Measurements from ENCODE around the gene ALG1. TPM values are rescaled to one million over a fixed set of nuclear protein-coding genes. Genes with fewer than 3 reads are reported as not detected.
A peak's percentile ranks its signal among the peaks of the same experiment; 100 is the strongest.

The ALG1 gene
- total and polyA plus RNA-seq, 2 of the 13 experiments (the other 11 are each of a cell fraction or from before 2014, with no cell fraction given), result 43.3 to 75.6 TPM

DNA sequence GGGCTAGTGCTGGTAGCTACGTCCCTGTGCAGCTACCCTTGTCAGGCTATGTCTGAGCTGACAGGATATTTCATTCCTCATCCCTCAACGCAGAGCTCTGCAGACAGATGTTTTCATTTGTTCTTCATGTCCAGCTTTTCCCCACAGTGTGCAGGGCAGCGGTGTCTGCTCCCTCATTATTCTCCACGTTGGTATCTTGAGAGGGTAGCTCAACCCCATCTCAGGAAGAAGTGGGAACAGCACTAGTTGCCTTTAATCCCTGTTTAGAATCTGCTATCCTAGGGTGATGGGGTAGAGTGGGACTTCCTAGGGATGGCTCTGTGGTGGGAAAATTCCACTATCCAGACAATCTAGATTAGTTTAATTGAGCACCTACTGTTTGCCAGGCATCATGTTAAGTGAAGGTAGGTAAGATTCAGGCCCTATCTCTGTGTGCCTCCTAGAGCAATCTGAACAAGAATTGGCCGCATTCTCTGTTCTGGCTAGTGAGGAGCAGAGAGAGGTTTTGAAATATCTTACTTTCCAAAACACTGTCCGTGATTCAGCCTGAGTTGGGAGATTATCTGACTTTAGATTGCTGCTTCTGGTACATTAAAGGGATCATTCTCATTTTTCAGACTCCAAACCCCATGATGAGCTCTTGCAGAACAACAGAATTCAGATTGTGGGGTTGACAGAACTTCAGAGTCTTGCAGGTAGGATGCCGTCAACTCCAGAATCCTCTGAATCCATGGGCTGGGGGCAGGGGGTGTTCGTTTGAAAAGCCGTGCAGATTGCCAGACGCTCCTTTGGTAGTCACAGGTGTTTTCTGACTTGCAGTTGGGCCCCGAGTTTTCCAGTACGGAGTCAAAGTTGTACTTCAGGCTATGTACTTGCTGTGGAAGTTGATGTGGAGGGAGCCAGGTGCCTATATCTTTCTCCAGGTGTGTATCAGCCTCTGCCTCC is 963 bp downstream of the ALG1 start (continued):
- TF ChIP-seq STAT5B (CRISPR knock-in tag; IDR thresholded peaks at IDR 0.05), result no peak
- TF ChIP-seq ONECUT2 (CRISPR knock-in tag; IDR thresholded peaks at IDR 0.05), result no peak
- no peak for TF ChIP-seq LCORL (IDR thresholded peaks at IDR 0.05)
- no peak for TF ChIP-seq LCORL (CRISPR knock-in tag; IDR thresholded peaks at IDR 0.05)
- TF ChIP-seq ELF3 (CRISPR knock-in tag; IDR thresholded peaks at IDR 0.05), result no peak
- TF ChIP-seq HMG20B (CRISPR knock-in tag; conservative IDR thresholded peaks at IDR 0.05), result 0 out of 2 replicates have a peak, but pooled peaks have one; percentile 1
- 0 out of 2 replicates have a peak, but pooled peaks have one; percentile 0 for TF ChIP-seq ESRRA (CRISPR knock-in tag; IDR thresholded peaks at IDR 0.05; ENCODE audit: low read depth)
- no peak for TF ChIP-seq MTA3 (CRISPR knock-in tag; IDR thresholded peaks at IDR 0.05)
- TF ChIP-seq, protein P1, sequence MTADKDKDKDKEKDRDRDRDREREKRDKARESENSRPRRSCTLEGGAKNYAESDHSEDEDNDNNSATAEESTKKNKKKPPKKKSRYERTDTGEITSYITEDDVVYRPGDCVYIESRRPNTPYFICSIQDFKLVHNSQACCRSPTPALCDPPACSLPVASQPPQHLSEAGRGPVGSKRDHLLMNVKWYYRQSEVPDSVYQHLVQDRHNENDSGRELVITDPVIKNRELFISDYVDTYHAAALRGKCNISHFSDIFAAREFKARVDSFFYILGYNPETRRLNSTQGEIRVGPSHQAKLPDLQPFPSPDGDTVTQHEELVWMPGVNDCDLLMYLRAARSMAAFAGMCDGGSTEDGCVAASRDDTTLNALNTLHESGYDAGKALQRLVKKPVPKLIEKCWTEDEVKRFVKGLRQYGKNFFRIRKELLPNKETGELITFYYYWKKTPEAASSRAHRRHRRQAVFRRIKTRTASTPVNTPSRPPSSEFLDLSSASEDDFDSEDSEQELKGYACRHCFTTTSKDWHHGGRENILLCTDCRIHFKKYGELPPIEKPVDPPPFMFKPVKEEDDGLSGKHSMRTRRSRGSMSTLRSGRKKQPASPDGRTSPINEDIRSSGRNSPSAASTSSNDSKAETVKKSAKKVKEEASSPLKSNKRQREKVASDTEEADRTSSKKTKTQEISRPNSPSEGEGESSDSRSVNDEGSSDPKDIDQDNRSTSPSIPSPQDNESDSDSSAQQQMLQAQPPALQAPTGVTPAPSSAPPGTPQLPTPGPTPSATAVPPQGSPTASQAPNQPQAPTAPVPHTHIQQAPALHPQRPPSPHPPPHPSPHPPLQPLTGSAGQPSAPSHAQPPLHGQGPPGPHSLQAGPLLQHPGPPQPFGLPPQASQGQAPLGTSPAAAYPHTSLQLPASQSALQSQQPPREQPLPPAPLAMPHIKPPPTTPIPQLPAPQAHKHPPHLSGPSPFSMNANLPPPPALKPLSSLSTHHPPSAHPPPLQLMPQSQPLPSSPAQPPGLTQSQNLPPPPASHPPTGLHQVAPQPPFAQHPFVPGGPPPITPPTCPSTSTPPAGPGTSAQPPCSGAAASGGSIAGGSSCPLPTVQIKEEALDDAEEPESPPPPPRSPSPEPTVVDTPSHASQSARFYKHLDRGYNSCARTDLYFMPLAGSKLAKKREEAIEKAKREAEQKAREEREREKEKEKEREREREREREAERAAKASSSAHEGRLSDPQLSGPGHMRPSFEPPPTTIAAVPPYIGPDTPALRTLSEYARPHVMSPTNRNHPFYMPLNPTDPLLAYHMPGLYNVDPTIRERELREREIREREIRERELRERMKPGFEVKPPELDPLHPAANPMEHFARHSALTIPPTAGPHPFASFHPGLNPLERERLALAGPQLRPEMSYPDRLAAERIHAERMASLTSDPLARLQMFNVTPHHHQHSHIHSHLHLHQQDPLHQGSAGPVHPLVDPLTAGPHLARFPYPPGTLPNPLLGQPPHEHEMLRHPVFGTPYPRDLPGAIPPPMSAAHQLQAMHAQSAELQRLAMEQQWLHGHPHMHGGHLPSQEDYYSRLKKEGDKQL (CRISPR knock-in tag; IDR thresholded peaks at IDR 0.05; ENCODE audit: low read depth), result no peak
- peak; percentile 87; the same call in 1 of the 2 replicates for TF ChIP-seq ZNF570 (CRISPR knock-in tag; IDR thresholded peaks at IDR 0.05; ENCODE audit: borderline replicate concordance)
- no peak for TF ChIP-seq SP4 (CRISPR knock-in tag; IDR thresholded peaks at IDR 0.05)
- TF ChIP-seq, protein P2, sequence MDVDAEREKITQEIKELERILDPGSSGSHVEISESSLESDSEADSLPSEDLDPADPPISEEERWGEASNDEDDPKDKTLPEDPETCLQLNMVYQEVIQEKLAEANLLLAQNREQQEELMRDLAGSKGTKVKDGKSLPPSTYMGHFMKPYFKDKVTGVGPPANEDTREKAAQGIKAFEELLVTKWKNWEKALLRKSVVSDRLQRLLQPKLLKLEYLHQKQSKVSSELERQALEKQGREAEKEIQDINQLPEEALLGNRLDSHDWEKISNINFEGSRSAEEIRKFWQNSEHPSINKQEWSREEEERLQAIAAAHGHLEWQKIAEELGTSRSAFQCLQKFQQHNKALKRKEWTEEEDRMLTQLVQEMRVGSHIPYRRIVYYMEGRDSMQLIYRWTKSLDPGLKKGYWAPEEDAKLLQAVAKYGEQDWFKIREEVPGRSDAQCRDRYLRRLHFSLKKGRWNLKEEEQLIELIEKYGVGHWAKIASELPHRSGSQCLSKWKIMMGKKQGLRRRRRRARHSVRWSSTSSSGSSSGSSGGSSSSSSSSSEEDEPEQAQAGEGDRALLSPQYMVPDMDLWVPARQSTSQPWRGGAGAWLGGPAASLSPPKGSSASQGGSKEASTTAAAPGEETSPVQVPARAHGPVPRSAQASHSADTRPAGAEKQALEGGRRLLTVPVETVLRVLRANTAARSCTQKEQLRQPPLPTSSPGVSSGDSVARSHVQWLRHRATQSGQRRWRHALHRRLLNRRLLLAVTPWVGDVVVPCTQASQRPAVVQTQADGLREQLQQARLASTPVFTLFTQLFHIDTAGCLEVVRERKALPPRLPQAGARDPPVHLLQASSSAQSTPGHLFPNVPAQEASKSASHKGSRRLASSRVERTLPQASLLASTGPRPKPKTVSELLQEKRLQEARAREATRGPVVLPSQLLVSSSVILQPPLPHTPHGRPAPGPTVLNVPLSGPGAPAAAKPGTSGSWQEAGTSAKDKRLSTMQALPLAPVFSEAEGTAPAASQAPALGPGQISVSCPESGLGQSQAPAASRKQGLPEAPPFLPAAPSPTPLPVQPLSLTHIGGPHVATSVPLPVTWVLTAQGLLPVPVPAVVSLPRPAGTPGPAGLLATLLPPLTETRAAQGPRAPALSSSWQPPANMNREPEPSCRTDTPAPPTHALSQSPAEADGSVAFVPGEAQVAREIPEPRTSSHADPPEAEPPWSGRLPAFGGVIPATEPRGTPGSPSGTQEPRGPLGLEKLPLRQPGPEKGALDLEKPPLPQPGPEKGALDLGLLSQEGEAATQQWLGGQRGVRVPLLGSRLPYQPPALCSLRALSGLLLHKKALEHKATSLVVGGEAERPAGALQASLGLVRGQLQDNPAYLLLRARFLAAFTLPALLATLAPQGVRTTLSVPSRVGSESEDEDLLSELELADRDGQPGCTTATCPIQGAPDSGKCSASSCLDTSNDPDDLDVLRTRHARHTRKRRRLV (CRISPR knock-in tag; IDR thresholded peaks at IDR 0.05), result no peak
- TF ChIP-seq, protein P3, sequence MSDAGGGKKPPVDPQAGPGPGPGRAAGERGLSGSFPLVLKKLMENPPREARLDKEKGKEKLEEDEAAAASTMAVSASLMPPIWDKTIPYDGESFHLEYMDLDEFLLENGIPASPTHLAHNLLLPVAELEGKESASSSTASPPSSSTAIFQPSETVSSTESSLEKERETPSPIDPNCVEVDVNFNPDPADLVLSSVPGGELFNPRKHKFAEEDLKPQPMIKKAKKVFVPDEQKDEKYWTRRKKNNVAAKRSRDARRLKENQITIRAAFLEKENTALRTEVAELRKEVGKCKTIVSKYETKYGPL (CRISPR knock-in tag; IDR thresholded peaks at IDR 0.05), result no peak
- TF ChIP-seq ZBTB7A (CRISPR knock-in tag; IDR thresholded peaks at IDR 0.05), result no peak
- TF ChIP-seq ZSCAN29 (CRISPR knock-in tag; conservative IDR thresholded peaks at IDR 0.05), result 0 out of 2 replicates have a peak, but pooled peaks have one; percentile 9
